HFFc6 (cell line): ENCODE measurements around the gene CCDC8. TPM values are rescaled to one million over a fixed set of nuclear protein-coding genes. Genes with fewer than 3 reads are reported as not detected.

Experiments
- DNase-seq: peaks from one replicate; pipeline ENCODE4 v3.0.0-alpha.2; 2018
- H3K27ac Mint-ChIP-seq: 2 replicates; pipeline ENCODE4 v1.8.0; 2020; ENCODE audit warnings: mild to moderate bottlenecking, mixed read lengths
- H3K27me3 Mint-ChIP-seq: 2 replicates; pipeline ENCODE4 v1.8.0; 2021; ENCODE audit warnings: mild to moderate bottlenecking, moderate library complexity, mixed read lengths; ENCODE audit not compliant: insufficient read depth
- H3K36me3 Mint-ChIP-seq: 2 replicates; pipeline ENCODE4 v1.8.0; 2021; ENCODE audit warnings: low read depth, mixed read lengths
- H3K4me1 Mint-ChIP-seq: 2 replicates; pipeline ENCODE4 v1.8.0; 2020; ENCODE audit warnings: low read depth, mixed read lengths
- H3K4me3 Mint-ChIP-seq: 2 replicates; pipeline ENCODE4 v1.8.0; 2020; ENCODE audit warnings: mild to moderate bottlenecking, moderate library complexity, mixed read lengths
- H3K9me3 Mint-ChIP-seq: 2 replicates; pipeline ENCODE4 v1.8.0; 2020; ENCODE audit warnings: mild to moderate bottlenecking, mixed read lengths
- CTCF ChIP-seq: fragments of 200-600 bp; sonication (generic); IDR thresholded peaks from 2 replicates; pipeline ENCODE4 v1.5.0; 2021; ENCODE audit warnings: antibody characterized with exemption, mild to moderate bottlenecking
- total RNA-seq, 6 experiments: library from RNA; stranded (reverse); fragmentation: NEBNext Ultra II Directional; extraction: Animal tissue kit (Norgen Biotek cat#: 25700); gene quantifications; 2 replicates in 1 of 6; 3 replicates in 5 of 6; pipeline ENCODE4 v1.2.3, GENCODE V29; 2021

The CCDC8 gene
- total RNA-seq, 6 experiments from 2014 or later = 6.3 to 10.6 (median 10.2) TPM

- peaks cover 41% of the 10 kb centered on the region for H3K36me3 Mint-ChIP-seq
- H3K9me3 Mint-ChIP-seq = peaks cover 14% of the 10 kb centered on the region
- H3K27ac Mint-ChIP-seq = no peak overlapping the region
- H3K4me1 Mint-ChIP-seq = peaks cover 6% of the 10 kb centered on the region
- no peak overlapping the region for H3K4me3 Mint-ChIP-seq
- peaks cover 3% of the 10 kb centered on the region for H3K27me3 Mint-ChIP-seq
- no peak for TF ChIP-seq CTCF
- no peak for DNase-seq
These were observed 27.7 kb downstream of the CCDC8 start for GRCh38 chr19:46385636-46386035.

- Mint-ChIP-seq H3K4me1 (peaks cover 18% of the 10 kb centered on the region), H3K9me3 (peaks cover 10% of the 10 kb centered on the region), H3K27ac (no peak overlapping the region), H3K27me3 (peaks cover 3% of the 10 kb centered on the region), H3K4me3 (no peak overlapping the region), H3K36me3 (peaks cover 43% of the 10 kb centered on the region)
- TF ChIP-seq CTCF = no peak
- no peak for DNase-seq
These were observed 29.0 kb downstream of the CCDC8 start for GRCh38 chr19:46384396-46384795.

- Mint-ChIP-seq H3K27ac (no peak overlapping the region), H3K36me3 (peaks cover 40% of the 10 kb centered on the region), H3K4me1 (peaks cover 24% of the 10 kb centered on the region), H3K27me3 (peaks cover under 1% of the 10 kb centered on the region), H3K9me3 (peaks cover 6% of the 10 kb centered on the region; the same call in 1 of the 2 replicates), H3K4me3 (no peak overlapping the region)
- no peak for DNase-seq
- TF ChIP-seq CTCF = no peak
These were observed 29.5 kb downstream of the CCDC8 start for GRCh38 chr19:46383846-46384245.

- Mint-ChIP-seq H3K4me3 (no peak overlapping the region), H3K9me3 (0 out of 2 replicates have a peak, but pooled peaks cover under 1% of the 10 kb centered on the region), H3K27ac (no peak overlapping the region), H3K4me1 (peaks cover 29% of the 10 kb centered on the region), H3K36me3 (peaks cover 34% of the 10 kb centered on the region), H3K27me3 (no peaks in the 10 kb centered on the region; the same call in none of the 2 replicates)
- no peak for TF ChIP-seq CTCF
- DNase-seq = no peak
These were observed 30.1 kb downstream of the CCDC8 start for GRCh38 chr19:46383171-46383815.

GRCh38 chr19:46381756-46382345 is 31.5 kb downstream of the CCDC8 start:
- no peaks in the 10 kb centered on the region; the same call in 1 of the 2 replicates for H3K27me3 Mint-ChIP-seq
- no peaks in the 10 kb centered on the region for H3K9me3 Mint-ChIP-seq
- no peak overlapping the region for H3K27ac Mint-ChIP-seq
- H3K4me3 Mint-ChIP-seq = no peak overlapping the region
- no peak for TF ChIP-seq CTCF
- H3K4me1 Mint-ChIP-seq = peaks cover 44% of the 10 kb centered on the region
- H3K36me3 Mint-ChIP-seq = peaks cover 30% of the 10 kb centered on the region
- DNase-seq = no peak
